K562 (cell line): ENCODE data around the gene FRMPD1. TPM values are rescaled to one million over a fixed set of nuclear protein-coding genes. Genes with fewer than 3 reads are reported as not detected.

Experiments used
- CREB3L1 ChIP-seq: fragments of 450-650 bp; IDR thresholded peaks from 2 replicates; pipeline ENCODE4 v1.6.1; 2014; ENCODE audit warnings: low read depth, mild to moderate bottlenecking, moderate library complexity, borderline replicate concordance
- DNMT1 ChIP-seq: fragments of 450-650 bp; IDR thresholded peaks from 2 replicates; pipeline ENCODE4 v1.6.1; 2016; ENCODE audit warnings: antibody characterized with exemption, mild to moderate bottlenecking
- HEY1 ChIP-seq: fragments of 250-450 bp; sonication (Bioruptor Pico); IDR thresholded peaks from 2 replicates; pipeline ENCODE4 v1.5.0; 2020; ENCODE audit warnings: mild to moderate bottlenecking, moderate library complexity, borderline replicate concordance
- ILK ChIP-seq: fragments of 450-650 bp; IDR thresholded peaks from 2 replicates; pipeline ENCODE4 v1.6.1; 2016; ENCODE audit warnings: missing genetic modification characterization, low read depth, mild to moderate bottlenecking, missing compliant biosample characterization, moderate library complexity, borderline replicate concordance
- SMAD3 ChIP-seq: fragments of 450-650 bp; formaldehyde crosslinking; conservative IDR thresholded peaks from 2 replicates; pipeline ENCODE4 v1.4.0; 2020; ENCODE audit warnings: mild to moderate bottlenecking
- STAT5B ChIP-seq: fragments of 250-450 bp; sonication (Bioruptor Pico); IDR thresholded peaks from 2 replicates; pipeline ENCODE4 v1.8.0; 2021; ENCODE audit warnings: mild to moderate bottlenecking, inconsistent platforms
- ZNF589 ChIP-seq: fragments of 200-800 bp; sonication (Bioruptor generic); IDR thresholded peaks from 2 replicates; pipeline ENCODE4 v1.6.1; 2016; ENCODE audit warnings: low read depth, missing genetic modification characterization, missing compliant biosample characterization
- polyA plus RNA-seq, 8 experiments: library from polyadenylated mRNA; depleted of rRNA in 4 of 8; stranded (reverse) in 5 of 8; unstranded in 3 of 8; fragments of >200 nt; fragmentation: Nextera tagmentation in 2 of 8; fragmentation: Illumina TruSeq in 1 of 8; extraction: Ambion mirVana in 2 of 8; extraction: Trizol in 1 of 8; gene quantifications; 2 replicates each; pipeline versions ENCODE4 v1.2.1 to v1.2.3, GENCODE V29; 2011 to 2014; ENCODE audit warnings: inconsistent platforms in 1 of 8, missing spikeins in 1 of 8
- total RNA-seq, 7 experiments: library from RNA; depleted of rRNA in 6 of 7; stranded (reverse); fragments of >200 nt in 6 of 7; fragmentation: Illumina TruSeq in 2 of 7; extraction: Trizol in 2 of 7; gene quantifications; 2 replicates each; pipeline versions ENCODE4 v1.2.1 to v1.2.3, GENCODE V29; 2011 to 2021; ENCODE audit warnings: low replicate concordance in 1 of 7
- TF ChIP-seq, protein P1 (sequence below): IDR thresholded peaks from 2 replicates; pipeline ENCODE4 v1.6.1; 2011; ENCODE audit not compliant: insufficient read length; ENCODE audit errors: extremely low read depth

Gene FRMPD1
- total and polyA plus RNA-seq, 9 of the 15 experiments (the other 6 are each of a cell fraction or from before 2014, with no cell fraction given): not detected

DNA sequence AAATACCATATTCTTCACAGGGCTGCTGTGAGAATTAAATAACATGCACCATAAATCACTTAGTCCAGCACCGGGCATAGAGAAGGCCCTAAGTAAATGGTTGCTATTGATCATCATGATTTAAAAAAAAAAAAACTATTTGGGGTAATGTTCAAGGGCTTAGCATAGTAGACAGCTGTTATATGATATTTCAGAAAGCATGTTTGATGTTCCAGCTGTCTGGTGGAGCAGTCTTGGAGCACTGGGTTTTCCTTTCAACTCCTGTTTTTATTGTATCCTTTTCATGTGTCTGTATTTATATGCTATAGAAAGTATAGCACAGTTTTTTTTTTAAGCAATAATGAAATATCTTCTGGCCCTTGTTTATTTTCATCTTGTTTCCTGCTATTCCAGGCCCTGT is 30.4 kb upstream of the FRMPD1 start (continued):
- TF ChIP-seq HEY1 (CRISPR knock-in tag) (no peak), DNMT1 (no peak), ZNF589 (no peak), CREB3L1 (no peak), ILK (tag) (no peak), SMAD3 (CRISPR knock-in tag) (no peak), STAT5B (CRISPR knock-in tag) (no peak)
- TF ChIP-seq, protein P1, sequence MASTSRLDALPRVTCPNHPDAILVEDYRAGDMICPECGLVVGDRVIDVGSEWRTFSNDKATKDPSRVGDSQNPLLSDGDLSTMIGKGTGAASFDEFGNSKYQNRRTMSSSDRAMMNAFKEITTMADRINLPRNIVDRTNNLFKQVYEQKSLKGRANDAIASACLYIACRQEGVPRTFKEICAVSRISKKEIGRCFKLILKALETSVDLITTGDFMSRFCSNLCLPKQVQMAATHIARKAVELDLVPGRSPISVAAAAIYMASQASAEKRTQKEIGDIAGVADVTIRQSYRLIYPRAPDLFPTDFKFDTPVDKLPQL: no peak
